Measurements from ENCODE around the gene SHPK.

- no peak for TF ChIP-seq CTCF (conservative IDR thresholded peaks at IDR 0.05)
- no peak for TF ChIP-seq EZH2 (IDR thresholded peaks at IDR 0.05; ENCODE audit: low read depth)
Observed at GRCh38 chr17:3576970-3577369, 59.1 kb downstream of the SHPK start.

All from PC-9 (cell line).